Stomach (tissue), 4 donors: ENCODE measurements around the gene RGS6.

Experiments used
- EP300 ChIP-seq: sonication (generic); formaldehyde crosslinking; IDR thresholded peaks from one replicate; pipeline ENCODE4 v1.6.1; 2017; ENCODE audit warnings: antibody characterized with exemption
- POLR2A ChIP-seq, 4 donors: fragments of 450-650 bp; IDR thresholded peaks; one replicate each; pipeline ENCODE4 v1.6.1; 2016; ENCODE audit warnings: antibody characterized with exemption in 4 of 4, control low read depth in 2 of 4, mild to moderate bottlenecking in 1 of 4, moderate library complexity in 1 of 4
- TF ChIP-seq, protein P1 (sequence below), 7 experiments: fragments of 450-650 bp in 4 of 7; fragments of 200-600 bp in 3 of 7; sonication (generic) in 3 of 7; IDR thresholded peaks; one replicate each; pipeline ENCODE4 v1.5.1; 2016 to 2019; ENCODE audit warnings: antibody characterized with exemption in 7 of 7, control low read depth in 2 of 7, mild to moderate bottlenecking in 1 of 7

DNA sequence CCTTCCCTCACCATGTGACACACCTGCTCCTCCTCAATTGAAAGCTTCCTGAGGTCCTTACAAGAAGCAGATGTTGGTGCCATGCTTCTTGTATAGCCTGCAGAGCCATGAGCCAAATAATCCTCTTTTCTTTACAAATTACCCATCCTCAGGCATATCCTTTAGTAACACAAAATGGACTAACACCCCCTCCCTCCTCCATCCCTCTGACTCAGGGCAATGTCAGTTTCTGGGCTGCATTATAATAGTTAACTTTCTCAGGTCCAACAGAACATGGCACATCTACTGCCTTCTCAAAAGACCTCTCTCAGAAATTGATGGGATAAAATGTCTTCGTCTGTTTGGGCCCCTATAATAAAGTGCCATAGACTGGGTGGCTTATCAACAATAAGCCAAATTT lies 674.6 kb downstream of the RGS6 start:
- TF ChIP-seq, protein P1, sequence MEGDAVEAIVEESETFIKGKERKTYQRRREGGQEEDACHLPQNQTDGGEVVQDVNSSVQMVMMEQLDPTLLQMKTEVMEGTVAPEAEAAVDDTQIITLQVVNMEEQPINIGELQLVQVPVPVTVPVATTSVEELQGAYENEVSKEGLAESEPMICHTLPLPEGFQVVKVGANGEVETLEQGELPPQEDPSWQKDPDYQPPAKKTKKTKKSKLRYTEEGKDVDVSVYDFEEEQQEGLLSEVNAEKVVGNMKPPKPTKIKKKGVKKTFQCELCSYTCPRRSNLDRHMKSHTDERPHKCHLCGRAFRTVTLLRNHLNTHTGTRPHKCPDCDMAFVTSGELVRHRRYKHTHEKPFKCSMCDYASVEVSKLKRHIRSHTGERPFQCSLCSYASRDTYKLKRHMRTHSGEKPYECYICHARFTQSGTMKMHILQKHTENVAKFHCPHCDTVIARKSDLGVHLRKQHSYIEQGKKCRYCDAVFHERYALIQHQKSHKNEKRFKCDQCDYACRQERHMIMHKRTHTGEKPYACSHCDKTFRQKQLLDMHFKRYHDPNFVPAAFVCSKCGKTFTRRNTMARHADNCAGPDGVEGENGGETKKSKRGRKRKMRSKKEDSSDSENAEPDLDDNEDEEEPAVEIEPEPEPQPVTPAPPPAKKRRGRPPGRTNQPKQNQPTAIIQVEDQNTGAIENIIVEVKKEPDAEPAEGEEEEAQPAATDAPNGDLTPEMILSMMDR (IDR thresholded peaks at IDR 0.05), result no peak
- no peak for TF ChIP-seq EP300
- TF ChIP-seq POLR2A (IDR thresholded peaks at IDR 0.05), result no peak
